ENCODE results near the gene FANK1.
A peak's percentile ranks its signal among the peaks of the same experiment; 100 is the strongest.
"Not testable (repeated sequence)": the region's sequence is repeated elsewhere in the genome, so short reads cannot be mapped to it uniquely, and the experiment has no call there.

The FANK1 gene

GRCh38 chr10:125896088-125896934, at the start of gene FANK1:
FANK1 (plus strand) TSS chr10:125896564; CDS start chr10:125896643, 79 bp downstream.
- peak; percentile 74 to 79 for DNase-seq

GRCh38 chr10:125846894-125847293, 49.5 kb upstream of the FANK1 start:
- no peak for DNase-seq

GRCh38 chr10:125848371-125848770, 48.0 kb upstream of the FANK1 start:
- DNase-seq: no peak

- DNase-seq: no peak
Measured at GRCh38 chr10:125848857-125849256, 47.5 kb upstream of the FANK1 start.

- no peak for DNase-seq
Measured at GRCh38 chr10:125849448-125849847, 46.9 kb upstream of the FANK1 start.

- no peak for DNase-seq
Measured at GRCh38 chr10:125850766-125851731, 45.3 kb upstream of the FANK1 start.

- no peak for DNase-seq
Measured at GRCh38 chr10:125852487-125852886, 43.9 kb upstream of the FANK1 start.

GRCh38 chr10:125857185-125857760, 39.1 kb upstream of the FANK1 start:
- no peak for DNase-seq

- no peak for DNase-seq
Measured at GRCh38 chr10:125859128-125859817, 37.1 kb upstream of the FANK1 start.

GRCh38 chr10:125865120-125865519, 31.2 kb upstream of the FANK1 start:
- no peak for DNase-seq

GRCh38 chr10:125866421-125867029, 29.8 kb upstream of the FANK1 start:
- DNase-seq: no peak

- no peak for DNase-seq
Measured at GRCh38 chr10:125868372-125868975, 27.9 kb upstream of the FANK1 start.

GRCh38 chr10:125871338-125871737, 25.0 kb upstream of the FANK1 start:
- no peak for DNase-seq

- no peak for DNase-seq
Measured at GRCh38 chr10:125878957-125879835, 17.2 kb upstream of the FANK1 start.

- DNase-seq: no peak
Measured at GRCh38 chr10:125880719-125881118, 15.6 kb upstream of the FANK1 start.

GRCh38 chr10:125881192-125881591, 15.2 kb upstream of the FANK1 start, which contains the start of gene DHX32:
DHX32 (minus strand) TSS chr10:125881292; CDS start chr10:125880824, 468 bp downstream.
- no peak for DNase-seq

GRCh38 chr10:125882596-125882995, 13.8 kb upstream of the FANK1 start:
- no peak for DNase-seq

GRCh38 chr10:125883211-125883610, 13.2 kb upstream of the FANK1 start:
- DNase-seq: no peak

- DNase-seq: no peak
Measured at GRCh38 chr10:125886914-125887512, 9.4 kb upstream of the FANK1 start.

GRCh38 chr10:125889441-125889840, 6.9 kb upstream of the FANK1 start:
- not testable (repeated sequence) for DNase-seq

All from stimulated activated CD4-positive, alpha-beta T cell treated with anti-CD3 and anti-CD28 coated beads, Interleukin-4, amount 100 ng/mL, for 4 hours (primary cell).